ENCODE measurements around the gene TRIL.

TRIL gene

GRCh38 chr7:28990200-28990960 is 32.2 kb upstream of the TRIL start:
- no peak for DNase-seq (ENCODE audit: low read depth)
- no peak overlapping the region for H3K4me3 ChIP-seq (ENCODE audit: low read length)
- TF ChIP-seq CTCF (IDR thresholded peaks at IDR 0.05; ENCODE audit: insufficient read depth, low read depth, low read length, missing control alignments), result no peak

DNA sequence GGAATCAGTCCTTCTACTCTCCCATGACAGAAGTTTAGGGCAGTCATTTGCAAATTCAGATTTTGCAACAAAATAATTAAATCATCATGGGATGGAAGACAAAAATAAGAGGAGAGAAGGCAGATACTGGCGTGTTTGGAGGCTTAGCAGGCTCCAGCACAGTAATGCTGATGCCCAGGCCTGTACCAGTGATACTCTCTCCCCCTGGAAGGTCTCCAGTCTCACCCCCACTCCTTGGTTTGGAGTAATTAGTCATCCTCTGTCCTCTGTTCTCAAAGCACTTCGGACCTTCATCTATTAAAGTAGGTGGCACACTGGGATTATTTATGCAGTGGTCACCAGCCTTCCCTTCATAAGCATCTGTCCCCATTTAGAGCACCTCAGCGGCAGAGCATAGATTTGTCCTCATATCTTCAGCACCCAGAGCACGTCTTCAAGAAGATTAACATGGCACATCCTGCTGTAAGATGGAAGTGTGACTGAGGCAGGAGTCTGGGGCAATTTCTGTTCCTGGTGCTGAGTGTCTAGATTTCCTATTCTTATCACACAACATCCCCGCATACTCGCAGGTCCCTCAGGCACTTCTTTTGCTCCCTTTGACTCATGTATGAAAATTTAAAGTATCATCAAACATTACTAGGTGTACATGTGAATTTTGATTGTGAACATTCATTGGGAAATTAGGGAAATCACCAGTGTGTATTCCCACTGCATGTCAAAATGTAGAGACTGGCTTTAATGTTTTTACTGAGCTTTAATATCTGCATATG is 31.3 kb upstream of the TRIL start:
- DNase-seq (ENCODE audit: low read depth), result no peak
- no peak overlapping the region for H3K4me3 ChIP-seq (ENCODE audit: low read length)
- no peak for TF ChIP-seq CTCF (IDR thresholded peaks at IDR 0.05; ENCODE audit: insufficient read depth, low read depth, low read length, missing control alignments)

DNA sequence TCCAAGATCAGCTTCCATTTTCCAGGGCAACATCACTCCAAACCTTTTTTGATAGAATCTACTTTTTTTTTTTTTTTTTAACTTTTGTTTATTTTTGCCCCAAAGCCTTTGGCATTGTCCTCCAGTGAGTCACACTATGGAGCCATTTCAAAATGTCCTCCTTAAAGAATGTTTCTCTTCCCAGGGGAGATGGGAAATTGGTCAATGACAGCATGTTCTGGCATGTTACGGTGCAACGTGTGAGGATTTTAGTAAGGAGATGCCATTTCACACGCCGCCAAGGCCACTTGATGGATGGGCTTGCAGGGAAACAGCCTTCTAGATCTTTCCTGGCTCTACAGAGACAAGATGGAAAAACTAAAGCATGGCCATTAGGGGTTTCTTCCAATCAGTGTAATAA is 30.7 kb upstream of the TRIL start:
- DNase-seq (ENCODE audit: low read depth), result peak; percentile 94
- TF ChIP-seq CTCF (IDR thresholded peaks at IDR 0.05; ENCODE audit: insufficient read depth, low read depth, low read length, missing control alignments), result no peak
- no peak overlapping the region for H3K4me3 ChIP-seq (ENCODE audit: low read length)

GRCh38 chr7:28988091-28988490 is 30.0 kb upstream of the TRIL start:
- H3K4me3 ChIP-seq (ENCODE audit: low read length), result no peak overlapping the region
- peak; percentile 52 for DNase-seq (ENCODE audit: low read depth)
- no peak for TF ChIP-seq CTCF (IDR thresholded peaks at IDR 0.05; ENCODE audit: insufficient read depth, low read depth, low read length, missing control alignments)

DNA sequence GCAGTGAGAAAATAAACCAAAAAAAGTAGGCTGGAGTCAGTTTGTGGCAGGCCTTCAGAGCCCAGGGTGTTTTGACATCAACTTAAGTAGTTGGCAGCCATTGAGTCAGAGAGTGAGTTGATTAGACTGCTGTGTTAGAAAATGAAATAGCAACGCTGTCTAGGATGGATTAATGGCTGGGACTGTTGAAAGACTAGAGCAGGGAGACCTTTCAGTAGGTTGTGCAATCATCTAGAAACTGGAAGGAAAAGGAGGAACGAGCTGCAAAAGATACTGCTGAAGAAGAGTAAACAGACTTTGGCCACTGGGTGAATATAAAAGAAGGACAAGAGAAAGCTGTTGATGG is 28.6 kb upstream of the TRIL start:
- DNase-seq (ENCODE audit: low read depth), result peak; percentile 81
- no peak for TF ChIP-seq CTCF (IDR thresholded peaks at IDR 0.05; ENCODE audit: insufficient read depth, low read depth, low read length, missing control alignments)
- no peak overlapping the region for H3K4me3 ChIP-seq (ENCODE audit: low read length)

- peak; percentile 78 for DNase-seq (ENCODE audit: low read depth)
- no peak for TF ChIP-seq CTCF (IDR thresholded peaks at IDR 0.05; ENCODE audit: insufficient read depth, low read depth, low read length, missing control alignments)
- H3K4me3 ChIP-seq (ENCODE audit: low read length), result no peak overlapping the region
Measured at GRCh38 chr7:28986028-28986764, 28.1 kb upstream of the TRIL start.
